Ishikawa (cell line): ENCODE measurements around the gene ANKRD34A.

Experiments used
- CEBPB ChIP-seq: IDR thresholded peaks from 2 replicates; pipeline ENCODE4 v1.6.1; 2012
- CREB1 ChIP-seq: IDR thresholded peaks from 2 replicates; pipeline ENCODE4 v1.6.1; 2012; ENCODE audit warnings: low read depth
- EGR1 ChIP-seq: IDR thresholded peaks from 2 replicates; pipeline ENCODE4 v1.6.1; 2012
- EP300 ChIP-seq: IDR thresholded peaks from 2 replicates; pipeline ENCODE4 v1.6.1; 2012; ENCODE audit warnings: borderline replicate concordance
- FOXM1 ChIP-seq: IDR thresholded peaks from 2 replicates; pipeline ENCODE4 v1.6.1; 2012; ENCODE audit warnings: low read depth, borderline replicate concordance
- MAX ChIP-seq: IDR thresholded peaks from 2 replicates; pipeline ENCODE4 v1.6.1; 2012
- NFIC ChIP-seq: IDR thresholded peaks from 2 replicates; pipeline ENCODE4 v1.6.1; 2012
- RAD21 ChIP-seq: IDR thresholded peaks from 2 replicates; pipeline ENCODE4 v1.6.1; 2012; ENCODE audit warnings: low read depth
- REST ChIP-seq: IDR thresholded peaks from 2 replicates; pipeline ENCODE4 v1.6.1; 2012; ENCODE audit warnings: low read depth, mild to moderate bottlenecking
- TAF1 ChIP-seq: IDR thresholded peaks from 2 replicates; pipeline ENCODE4 v1.6.1; 2012; ENCODE audit warnings: low read depth, mild to moderate bottlenecking
- TCF12 ChIP-seq: IDR thresholded peaks from 2 replicates; pipeline ENCODE4 v1.6.1; 2012; ENCODE audit warnings: low read depth
- TEAD4 ChIP-seq: IDR thresholded peaks from 2 replicates; pipeline ENCODE4 v1.6.1; 2012
- YY1 ChIP-seq: IDR thresholded peaks from 2 replicates; pipeline ENCODE4 v1.6.1; 2012; ENCODE audit warnings: low read depth
- ZBTB7A ChIP-seq: IDR thresholded peaks from 2 replicates; pipeline ENCODE4 v1.6.1; 2012; ENCODE audit warnings: low read depth
- TF ChIP-seq, protein P1 (sequence below): IDR thresholded peaks from 2 replicates; pipeline ENCODE4 v1.6.1; 2012

The ANKRD34A gene

GRCh38 chr1:145964328-145965118, at the start of gene ANKRD34A, which contains the start of gene POLR3GL:
Gene ANKRD34A (minus strand): TSS chr1:145964575. CDS start chr1:145961759, 2,816 bp downstream.
Gene POLR3GL (plus strand): TSS chr1:145964690. CDS start chr1:145974866, 10,176 bp downstream.
- 0 out of 2 replicates have a peak, but pooled peaks have one; percentile 22 for TF ChIP-seq MAX
- TF ChIP-seq EGR1 = no peak
- TF ChIP-seq TAF1 = peak; percentile 53; the same call in 1 of the 2 replicates
- TF ChIP-seq YY1 = peak; percentile 11; the same call in 1 of the 2 replicates
- TF ChIP-seq ZBTB7A = no peak

- no peak for TF ChIP-seq RAD21
- TF ChIP-seq, protein P1, sequence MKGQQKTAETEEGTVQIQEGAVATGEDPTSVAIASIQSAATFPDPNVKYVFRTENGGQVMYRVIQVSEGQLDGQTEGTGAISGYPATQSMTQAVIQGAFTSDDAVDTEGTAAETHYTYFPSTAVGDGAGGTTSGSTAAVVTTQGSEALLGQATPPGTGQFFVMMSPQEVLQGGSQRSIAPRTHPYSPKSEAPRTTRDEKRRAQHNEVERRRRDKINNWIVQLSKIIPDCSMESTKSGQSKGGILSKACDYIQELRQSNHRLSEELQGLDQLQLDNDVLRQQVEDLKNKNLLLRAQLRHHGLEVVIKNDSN = no peak
- TF ChIP-seq EGR1 = no peak
- no peak for TF ChIP-seq REST
- TF ChIP-seq TEAD4 = no peak
- no peak for TF ChIP-seq YY1
- no peak for TF ChIP-seq CREB1
- TF ChIP-seq EP300 = no peak
- no peak for TF ChIP-seq CEBPB
- no peak for TF ChIP-seq NFIC
- no peak for TF ChIP-seq MAX
- TF ChIP-seq TAF1 = no peak
- no peak for TF ChIP-seq FOXM1
- no peak for TF ChIP-seq TCF12
- no peak for TF ChIP-seq ZBTB7A
Observed at GRCh38 chr1:146013559-146013922, 49.2 kb upstream of the ANKRD34A start.

- no peak for TF ChIP-seq FOXM1
- TF ChIP-seq MAX = no peak
- no peak for TF ChIP-seq TAF1
- TF ChIP-seq, protein P1 = no peak
- no peak for TF ChIP-seq REST
- TF ChIP-seq CEBPB = no peak
- peak; percentile 95 for TF ChIP-seq RAD21
- no peak for TF ChIP-seq TCF12
- TF ChIP-seq TEAD4 = no peak
Observed at GRCh38 chr1:146012703-146013558, 48.6 kb upstream of the ANKRD34A start.

DNA sequence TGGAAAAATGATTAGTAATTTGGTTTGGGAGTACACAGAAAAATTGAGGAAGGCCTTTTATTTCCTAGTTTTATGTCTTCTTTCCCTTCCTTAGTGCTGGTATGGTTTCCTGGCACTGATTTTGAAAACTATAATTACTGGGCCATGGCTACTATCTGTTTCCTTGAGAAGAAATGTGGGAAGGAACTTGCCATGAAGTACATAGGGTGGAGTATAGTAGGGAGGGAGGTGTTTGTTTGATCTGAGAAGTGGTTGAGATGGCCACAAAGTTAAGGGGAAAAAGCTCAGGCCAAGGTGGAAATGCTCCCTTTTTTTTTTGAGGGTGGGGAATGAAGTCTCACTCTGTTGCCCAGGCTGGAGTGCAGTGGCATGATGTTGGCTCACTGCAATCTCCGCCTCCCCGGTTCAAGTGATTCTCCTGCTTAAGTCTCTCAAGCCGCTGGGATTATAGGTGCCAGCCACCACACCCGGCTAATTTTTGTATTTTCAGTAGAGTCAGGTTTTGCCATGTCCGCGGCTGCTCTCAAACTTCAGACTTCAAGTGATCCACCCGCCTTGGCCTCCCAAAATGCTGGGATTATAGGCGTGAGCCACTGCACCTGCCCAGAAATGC, 45.9 kb upstream of the ANKRD34A start:
- TF ChIP-seq FOXM1 (no peak), NFIC (no peak), REST (no peak), RAD21 (no peak), ZBTB7A (no peak), EP300 (no peak), CEBPB (no peak), MAX (no peak), TEAD4 (no peak)
- TF ChIP-seq, protein P1 = no peak
